Keratinocyte (primary cell): ENCODE results near the gene CD200R1L.

Source experiments
- CTCF ChIP-seq, 3 experiments: IDR thresholded peaks in 1 of 3; conservative IDR thresholded peaks in 1 of 3; optimal IDR thresholded peaks in 1 of 3; 2 replicates in 2 of 3; 3 replicates in 1 of 3; pipeline versions ENCODE3 to v1.5.1; 2011; ENCODE audit warnings: low read length in 3 of 3, mild to moderate bottlenecking in 3 of 3, moderate library complexity in 2 of 3, control low read depth in 1 of 3, inconsistent platforms in 1 of 3; ENCODE audit not compliant: insufficient read depth in 2 of 3; ENCODE audit errors: extremely low read depth in 1 of 3
- EZH2 ChIP-seq: IDR thresholded peaks from one replicate; pipeline ENCODE4 v1.6.1; 2012; ENCODE audit warnings: inconsistent platforms, mild to moderate bottlenecking, low read length, moderate library complexity

- TF ChIP-seq CTCF (optimal IDR thresholded peaks at IDR 0.05 in 1 of 3, IDR thresholded peaks at IDR 0.05 in 1 of 3, conservative IDR thresholded peaks at IDR 0.05 in 1 of 3; ENCODE audit: extremely low read depth in 1 of 3, insufficient read depth in 2 of 3, low read length in 3 of 3) (no peak), EZH2 (no peak)
Measured at GRCh38 chr3:112767777-112768176, 78.9 kb downstream of the CD200R1L start.
